ENCODE results near the gene DNAH6. TPM values are rescaled to one million over a fixed set of nuclear protein-coding genes. Genes with fewer than 3 reads are reported as not detected.

DNAH6 gene
- polyA plus RNA-seq, 1 donor (not counting 4 experiments of a cell fraction or from before 2014, with no cell fraction given): 0.05 TPM

GRCh38 chr2:84823788-84824187 is 307.5 kb downstream of the DNAH6 start:
- FAIRE-seq: no peak
- Histone ChIP-seq H3K4me3 (ENCODE audit: control insufficient read depth in 2 of 3, extremely low read depth in 1 of 3, insufficient read depth in 2 of 3, low read depth in 1 of 3, low read length in 3 of 3) (no peak overlapping the region), H3K36me3 (ENCODE audit: control insufficient read depth in 2 of 2, extremely low read depth in 1 of 2, insufficient read depth in 2 of 2, low read length in 2 of 2) (no peaks in the 10 kb centered on the region), H3K27me3 (ENCODE audit: control insufficient read depth, extremely low read depth, insufficient read depth, low read length) (peaks cover 3% of the 10 kb centered on the region), H3K4me1 (ENCODE audit: control insufficient read depth, extremely low read depth, insufficient read depth, low read length) (no peaks in the 10 kb centered on the region), H3K27ac (ENCODE audit: control insufficient read depth, insufficient read depth, low read length) (no peak overlapping the region), H3K9me1 (ENCODE audit: control insufficient read depth, extremely low read depth, insufficient read depth, low read length) (no peaks in the 10 kb centered on the region), H4K20me1 (ENCODE audit: control insufficient read depth, extremely low read depth, insufficient read depth, low read length) (no peaks in the 10 kb centered on the region), H3K9ac (ENCODE audit: control insufficient read depth, extremely low read depth, insufficient read depth, low read length) (no peak overlapping the region), H3K4me2 (ENCODE audit: control insufficient read depth, extremely low read depth, insufficient read depth, low read depth, low read length) (no peak overlapping the region), H3K79me2 (ENCODE audit: control insufficient read depth, insufficient read depth, low read length) (no peaks in the 10 kb centered on the region), H2AFZ (ENCODE audit: control insufficient read depth, low read length) (no peak overlapping the region), H3K9me3 (ENCODE audit: control insufficient read depth, low read depth, low read length) (no peaks in the 10 kb centered on the region)
- DNase-seq (ENCODE audit: low read depth, low spot score): no peak
- dilution Hi-C loops (cut with MboI; ENCODE audit: extremely low pct_ligation_motif_present, low sequenced_read_pairs): no loop called here
- TF ChIP-seq EZH2 (IDR thresholded peaks at IDR 0.05; ENCODE audit: low read length) (no peak), CTCF (optimal IDR thresholded peaks at IDR 0.05 in 1 of 3, IDR thresholded peaks at IDR 0.05 in 1 of 3, conservative IDR thresholded peaks at IDR 0.05 in 1 of 3; ENCODE audit: extremely low read depth in 1 of 3, insufficient read depth in 2 of 3, low read length in 3 of 3) (no peak)

- no peak overlapping the region for H3K4me3 ChIP-seq (ENCODE audit: control insufficient read depth in 2 of 3, extremely low read depth in 1 of 3, insufficient read depth in 2 of 3, low read depth in 1 of 3, low read length in 3 of 3)
- no peak overlapping the region for H2AFZ ChIP-seq (ENCODE audit: control insufficient read depth, low read length)
- no peaks in the 10 kb centered on the region for H3K4me1 ChIP-seq (ENCODE audit: control insufficient read depth, extremely low read depth, insufficient read depth, low read length)
- H3K9me3 ChIP-seq (ENCODE audit: control insufficient read depth, low read depth, low read length): no peaks in the 10 kb centered on the region
- FAIRE-seq (no peak), DNase-seq (ENCODE audit: low read depth, low spot score) (no peak)
- H3K9ac ChIP-seq (ENCODE audit: control insufficient read depth, extremely low read depth, insufficient read depth, low read length): no peak overlapping the region
- dilution Hi-C loops (cut with MboI; ENCODE audit: extremely low pct_ligation_motif_present, low sequenced_read_pairs): no loop called here
- H4K20me1 ChIP-seq (ENCODE audit: control insufficient read depth, extremely low read depth, insufficient read depth, low read length): no peaks in the 10 kb centered on the region
- TF ChIP-seq CTCF (optimal IDR thresholded peaks at IDR 0.05 in 1 of 3, IDR thresholded peaks at IDR 0.05 in 1 of 3, conservative IDR thresholded peaks at IDR 0.05 in 1 of 3; ENCODE audit: extremely low read depth in 1 of 3, insufficient read depth in 2 of 3, low read length in 3 of 3) (no peak), EZH2 (IDR thresholded peaks at IDR 0.05; ENCODE audit: low read length) (no peak)
- no peak overlapping the region for H3K27ac ChIP-seq (ENCODE audit: control insufficient read depth, insufficient read depth, low read length)
- no peak overlapping the region for H3K4me2 ChIP-seq (ENCODE audit: control insufficient read depth, extremely low read depth, insufficient read depth, low read depth, low read length)
- peaks cover 3% of the 10 kb centered on the region for H3K27me3 ChIP-seq (ENCODE audit: control insufficient read depth, extremely low read depth, insufficient read depth, low read length)
- no peaks in the 10 kb centered on the region for H3K79me2 ChIP-seq (ENCODE audit: control insufficient read depth, insufficient read depth, low read length)
- no peaks in the 10 kb centered on the region for H3K36me3 ChIP-seq (ENCODE audit: control insufficient read depth in 2 of 2, extremely low read depth in 1 of 2, insufficient read depth in 2 of 2, low read length in 2 of 2)
- no peaks in the 10 kb centered on the region for H3K9me1 ChIP-seq (ENCODE audit: control insufficient read depth, extremely low read depth, insufficient read depth, low read length)
Observed at GRCh38 chr2:84827978-84828575, 311.8 kb downstream of the DNAH6 start.
